ENCODE results near the gene ADAMTSL1. TPM values are rescaled to one million over a fixed set of nuclear protein-coding genes. Genes with fewer than 3 reads are reported as not detected.

The ADAMTSL1 gene
- total and polyA plus RNA-seq, 2 of the 8 experiments (the other 6 are each of a cell fraction or from before 2014, with no cell fraction given), result 0.84 to 1.1 TPM

DNA sequence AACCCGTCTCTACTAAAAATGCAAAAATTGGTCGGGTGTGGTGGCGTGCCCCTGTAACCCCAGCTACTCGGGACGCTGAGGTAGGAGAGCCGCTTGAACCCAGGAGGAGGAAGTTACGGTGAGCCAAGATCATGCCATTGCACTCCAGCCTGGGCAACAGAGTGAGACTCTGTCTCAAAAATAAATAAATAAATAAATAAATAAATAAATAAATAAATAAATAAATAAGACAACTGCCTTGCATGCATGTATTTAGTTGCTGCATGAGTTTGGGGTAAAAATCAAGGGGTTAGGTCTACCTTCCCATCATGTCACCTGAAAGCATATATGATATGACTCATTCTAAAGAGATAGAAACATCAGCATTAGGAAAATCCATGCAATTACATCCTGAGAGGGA, 254.0 kb downstream of the ADAMTSL1 start:
- no peak overlapping the region for H3K4me2 ChIP-seq (ENCODE audit: insufficient read depth in 1 of 2, low read depth in 2 of 2, low read length in 2 of 2)
- H3K79me2 ChIP-seq (ENCODE audit: control insufficient read depth in 1 of 2, insufficient read depth in 2 of 2, low read length in 2 of 2), result no peaks in the 10 kb centered on the region
- H2BK15ac ChIP-seq (ENCODE audit: low read length), result no peak overlapping the region
- H2BK20ac ChIP-seq (ENCODE audit: low read length), result no peak overlapping the region
- H2AFZ ChIP-seq (ENCODE audit: low read length), result no peak overlapping the region
- ChIA-PET CTCF (ENCODE audit: partially characterized antibody) (interaction anchor here (1.4 kb wide), 1 partner anchor 23 kb away, joined by 3 read pairs; no protein-coding TSS in a partner anchor), POLR2A (ENCODE audit: partially characterized antibody) (no interaction called here)
- H3K23me2 ChIP-seq (ENCODE audit: low read depth, low read length), result no peaks in the 10 kb centered on the region
- no peak overlapping the region for H3K23ac ChIP-seq (ENCODE audit: insufficient read length)
- no peak overlapping the region for H3K56ac ChIP-seq (replicated peaks; ENCODE audit: insufficient read length, low read depth, low read length)
- DNase-seq (ENCODE audit: low read depth in 1 of 2, low spot score in 2 of 2), result no peak
- no peak overlapping the region for H2AK5ac ChIP-seq (ENCODE audit: low read depth, low read length)
- TF ChIP-seq BCL11A (IDR thresholded peaks at IDR 0.05; ENCODE audit: low read depth in 2 of 2, low read length in 2 of 2), result no peak
- TF ChIP-seq ASH2L (IDR thresholded peaks at IDR 0.05; ENCODE audit: low read length), result no peak
- no peak for TF ChIP-seq HDAC2 (IDR thresholded peaks at IDR 0.05; ENCODE audit: borderline replicate concordance in 1 of 2, low read depth in 2 of 2, low read length in 2 of 2)
- TF ChIP-seq RBBP5 (IDR thresholded peaks at IDR 0.05; ENCODE audit: borderline replicate concordance, low read depth, low read length), result no peak
- TF ChIP-seq JUN (IDR thresholded peaks at IDR 0.05; ENCODE audit: low read depth, low read length), result no peak
- TF ChIP-seq EP300 (IDR thresholded peaks at IDR 0.05; ENCODE audit: borderline replicate concordance in 1 of 2, low read depth in 2 of 2, low read length in 2 of 2), result no peak
- no peak for TF ChIP-seq YY1 (IDR thresholded peaks at IDR 0.05; ENCODE audit: low read depth, low read length)
- TF ChIP-seq, protein P1, sequence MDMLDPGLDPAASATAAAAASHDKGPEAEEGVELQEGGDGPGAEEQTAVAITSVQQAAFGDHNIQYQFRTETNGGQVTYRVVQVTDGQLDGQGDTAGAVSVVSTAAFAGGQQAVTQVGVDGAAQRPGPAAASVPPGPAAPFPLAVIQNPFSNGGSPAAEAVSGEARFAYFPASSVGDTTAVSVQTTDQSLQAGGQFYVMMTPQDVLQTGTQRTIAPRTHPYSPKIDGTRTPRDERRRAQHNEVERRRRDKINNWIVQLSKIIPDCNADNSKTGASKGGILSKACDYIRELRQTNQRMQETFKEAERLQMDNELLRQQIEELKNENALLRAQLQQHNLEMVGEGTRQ (IDR thresholded peaks at IDR 0.05; ENCODE audit: low read length), result no peak
- no peak for TF ChIP-seq POLR2AphosphoS5 (IDR thresholded peaks at IDR 0.05; ENCODE audit: low read depth, low read length)
- no peak overlapping the region for H3K4ac ChIP-seq (replicated peaks; ENCODE audit: insufficient read length, low read depth, low read length)
- H3K9ac ChIP-seq (replicated peaks in 1 of 4; ENCODE audit: extremely low read depth in 1 of 4, low read depth in 3 of 4, low read length in 3 of 4), result no peak overlapping the region
- no peak overlapping the region for H3K4me3 ChIP-seq (ENCODE audit: extremely low read depth in 1 of 4, insufficient read depth in 2 of 4, low read depth in 3 of 4, low read length in 4 of 4)
- H3K79me1 ChIP-seq (ENCODE audit: low read depth, low read length), result no peaks in the 10 kb centered on the region
- H3K14ac ChIP-seq (ENCODE audit: insufficient read length), result no peak overlapping the region
- no peak overlapping the region for H4K5ac ChIP-seq (ENCODE audit: insufficient read length, low read depth, low read length)
- no peak overlapping the region for H3K18ac ChIP-seq (ENCODE audit: extremely low read depth, low read length)
- H3K27ac ChIP-seq (ENCODE audit: low read depth, low read length), result no peak overlapping the region
- H4K20me1 ChIP-seq (replicated peaks in 1 of 2; ENCODE audit: control insufficient read depth in 1 of 2, insufficient read depth in 2 of 2, low read length in 2 of 2), result peaks cover 0 to 1% of the 10 kb centered on the region in 2 experiments
- no peak overlapping the region for H4K91ac ChIP-seq (replicated peaks; ENCODE audit: insufficient read length, low read length)
- H3K9me3 ChIP-seq (ENCODE audit: insufficient read depth in 2 of 2, low read depth in 1 of 2, low read length in 1 of 2), result no peaks in the 10 kb centered on the region
- WGBS, 2 experiments (ENCODE audit: extremely low coverage in 1 of 2, insufficient coverage in 1 of 2, insufficient read length in 1 of 2, insufficient replicate concordance in 2 of 2, low coverage in 1 of 2, low lambda C conversion rate in 2 of 2, missing lambda C conversion rate in 1 of 2), result 96% methylated on average over 7 of the region's 7 CpGs; no CpG with 5 or more reads in 1 of the 2 experiments
- H2BK120ac ChIP-seq (replicated peaks; ENCODE audit: low read depth, low read length), result no peak overlapping the region
- no peaks in the 10 kb centered on the region for H3K27me3 ChIP-seq (replicated peaks in 1 of 4; ENCODE audit: control insufficient read depth in 3 of 4, extremely low read depth in 1 of 4, insufficient read depth in 3 of 4, low read length in 3 of 4)
- H2BK12ac ChIP-seq (ENCODE audit: low read depth, low read length), result no peak overlapping the region
- no peaks in the 10 kb centered on the region for H3K4me1 ChIP-seq (replicated peaks in 1 of 4; ENCODE audit: control insufficient read depth in 3 of 4, insufficient read depth in 4 of 4, low read length in 3 of 4)
- H4K8ac ChIP-seq (ENCODE audit: extremely low read depth, insufficient read depth, low read length), result no peak overlapping the region
- H3K36me3 ChIP-seq (ENCODE audit: control insufficient read depth in 2 of 4, insufficient read depth in 4 of 4, low read length in 3 of 4), result no peaks in the 10 kb centered on the region
- H2BK5ac ChIP-seq (ENCODE audit: low read depth, low read length), result no peak overlapping the region
- no peak for FAIRE-seq

Measured in H1 (cell line).